ENCODE measurements around the gene CAPN15. TPM values are rescaled to one million over a fixed set of nuclear protein-coding genes. Genes with fewer than 3 reads are reported as not detected.
A peak's percentile ranks its signal among the peaks of the same experiment; 100 is the strongest.
"Not testable (repeated sequence)": the region's sequence is repeated elsewhere in the genome, so short reads cannot be mapped to it uniquely, and the experiment has no call there.

CAPN15 gene
- total RNA-seq, 2 experiments from 2014 or later: 64.7 to 69.7 TPM

GRCh38 chr16:595942-596735 lies 68.6 kb downstream of the CAPN15 start:
- Mint-ChIP-seq H3K27ac (no peak overlapping the region), H3K27me3 (no peaks in the 10 kb centered on the region), H3K36me3 (ENCODE audit: low read depth) (peaks cover 6% of the 10 kb centered on the region), H3K4me3 (no peak overlapping the region), H3K4me1 (peaks cover 14% of the 10 kb centered on the region), H3K9me3 (ENCODE audit: low read depth) (no peaks in the 10 kb centered on the region)
- CTCF ChIA-PET: no interaction called here
- ATAC-seq (no peak), DNase-seq (no peak)
- POLR2A ChIA-PET: no interaction called here
- intact Hi-C loops (cut with DNase I, micrococcal nuclease): no loop called here

GRCh38 chr16:596736-597060 lies 69.2 kb downstream of the CAPN15 start:
- peaks cover 12% of the 10 kb centered on the region for H3K4me1 Mint-ChIP-seq
- POLR2A ChIA-PET: no interaction called here
- CTCF ChIA-PET: no interaction called here

GRCh38 chr16:597655-598054 lies 70.1 kb downstream of the CAPN15 start:
- POLR2A ChIA-PET; ATAC-seq; H3K4me1 Mint-ChIP-seq; H3K27me3 Mint-ChIP-seq; H3K4me3 Mint-ChIP-seq; DNase-seq; H3K27ac Mint-ChIP-seq; H3K36me3 Mint-ChIP-seq (ENCODE audit: low read depth); H3K9me3 Mint-ChIP-seq (ENCODE audit: low read depth); intact Hi-C loops (cut with DNase I, micrococcal nuclease): not testable (repeated sequence)
- CTCF ChIA-PET: interaction anchor here (0.8 kb wide), 1 partner anchor 66 kb away, joined by 3 read pairs; no protein-coding TSS in a partner anchor

More at GRCh38 chr16:596736-597060, 69.2 kb downstream of the CAPN15 start:
- Mint-ChIP-seq H3K27ac (no peak overlapping the region), H3K36me3 (ENCODE audit: low read depth) (peaks cover 6% of the 10 kb centered on the region), H3K4me3 (no peak overlapping the region), H3K27me3 (no peaks in the 10 kb centered on the region), H3K9me3 (ENCODE audit: low read depth) (no peaks in the 10 kb centered on the region)
- intact Hi-C loops (cut with DNase I, micrococcal nuclease): no loop called here
- ATAC-seq (no peak), DNase-seq (no peak)

GRCh38 chr16:598823-599739 lies 71.6 kb downstream of the CAPN15 start:
- Mint-ChIP-seq H3K4me3 (no peak overlapping the region), H3K27ac (no peak overlapping the region), H3K4me1 (peaks cover 14% of the 10 kb centered on the region), H3K36me3 (ENCODE audit: low read depth) (peaks cover 6% of the 10 kb centered on the region), H3K9me3 (ENCODE audit: low read depth) (no peaks in the 10 kb centered on the region), H3K27me3 (no peaks in the 10 kb centered on the region)
- ChIA-PET POLR2A (interaction anchor here (0.6 kb wide), 1 partner anchor 27 kb away, joined by 5 read pairs; no protein-coding TSS in a partner anchor), CTCF (no interaction called here)
- DNase-seq (no peak), ATAC-seq (no peak)
- intact Hi-C loops (cut with DNase I, micrococcal nuclease): no loop called here

- intact Hi-C loops (cut with DNase I, micrococcal nuclease): no loop called here
- Mint-ChIP-seq H3K4me1 (peaks cover 13% of the 10 kb centered on the region), H3K27ac (peak overlapping the region; percentile 63), H3K27me3 (no peaks in the 10 kb centered on the region), H3K36me3 (ENCODE audit: low read depth) (peaks cover 9% of the 10 kb centered on the region), H3K4me3 (no peak overlapping the region), H3K9me3 (ENCODE audit: low read depth) (no peaks in the 10 kb centered on the region)
- ChIA-PET POLR2A (no interaction called here), CTCF (interaction anchor here (0.6 to 1.1 kb wide), 3 partner anchors 10 to 1099 kb away, joined by 3 read pairs; no protein-coding TSS in a partner anchor)
- DNase-seq: no peak
- ATAC-seq: peak; percentile 36
These were observed 73.3 kb downstream of the CAPN15 start for GRCh38 chr16:600781-601180.

- ATAC-seq (no peak), DNase-seq (no peak)
- H3K27ac Mint-ChIP-seq: no peak overlapping the region
- H3K4me3 Mint-ChIP-seq: no peak overlapping the region
- POLR2A ChIA-PET: no interaction called here
- intact Hi-C loops (cut with DNase I, micrococcal nuclease): no loop called here
- no peaks in the 10 kb centered on the region for H3K27me3 Mint-ChIP-seq
- no peaks in the 10 kb centered on the region for H3K9me3 Mint-ChIP-seq (ENCODE audit: low read depth)
- peaks cover 5% of the 10 kb centered on the region for H3K36me3 Mint-ChIP-seq (ENCODE audit: low read depth)
- peaks cover 21% of the 10 kb centered on the region for H3K4me1 Mint-ChIP-seq
- CTCF ChIA-PET: interaction anchor here (1.0 kb wide), 1 partner anchor 24 kb away, joined by 4 read pairs; no protein-coding TSS in a partner anchor
These were observed 76.4 kb downstream of the CAPN15 start for GRCh38 chr16:603933-604332.

Small RNA genes lying within 50 kb of the gene (microRNA-seq; reads per million reads assigned to microRNA genes)
- gene MIR3176 (ENCODE audit: borderline replicate concordance): 12.3 reads per million, percentile 35 among the genes with 10 or more reads in this experiment
- gene MIR5587 (ENCODE audit: borderline replicate concordance): not detected

Other genes with a start within 250 kb of the CAPN15 start
- not detected for gene ARHGDIG, start 247.1 kb upstream of the CAPN15 start, total RNA-seq
- gene PDIA2, start 244.5 kb upstream of the CAPN15 start, total RNA-seq: not detected
- 10 to 100 TPM; 20.0 to 23.8 TPM for gene AXIN1, start 175.0 kb upstream of the CAPN15 start, total RNA-seq
- 10 to 100 TPM; 90.2 to 94.4 TPM for gene MRPL28, start 157.2 kb upstream of the CAPN15 start, total RNA-seq
- 10 to 100 TPM; 22.9 to 40.8 TPM for gene PGAP6, start 145.7 kb upstream of the CAPN15 start, total RNA-seq
- gene NME4, start 130.5 kb upstream of the CAPN15 start, total RNA-seq: 10 to 100 TPM; 55.9 to 72.1 TPM
- 10 to 100 TPM; 11.5 to 13.0 TPM for gene DECR2, start 125.8 kb upstream of the CAPN15 start, total RNA-seq
- gene RAB11FIP3, start 102.1 kb upstream of the CAPN15 start, total RNA-seq: 10 to 100 TPM; 14.2 to 17.0 TPM
- not detected for gene PRR35, start 32.7 kb downstream of the CAPN15 start, total RNA-seq
- under 1 TPM; 0.19 to 0.87 TPM for gene NHLRC4, start 39.3 kb downstream of the CAPN15 start, total RNA-seq
- gene PIGQ, start 42.3 kb downstream of the CAPN15 start, total RNA-seq: 10 to 100 TPM; 24.2 to 24.7 TPM
- gene RAB40C, start 62.4 kb downstream of the CAPN15 start, total RNA-seq: 1 to 10 TPM; 8.9 to 9.6 TPM
- 1 to 10 TPM in 1 of 2 experiments, under 1 TPM in 1; 0.74 to 1.1 TPM for gene WFIKKN1, start 103.3 kb downstream of the CAPN15 start, total RNA-seq
- gene METTL26, start 108.6 kb downstream of the CAPN15 start, total RNA-seq: 100 to 1,000 TPM; 116 to 127 TPM
- 10 to 100 TPM; 28.5 to 44.0 TPM for gene MCRIP2, start 114.1 kb downstream of the CAPN15 start, total RNA-seq
- 10 to 100 TPM; 43.6 to 55.9 TPM for gene WDR90, start 121.7 kb downstream of the CAPN15 start, total RNA-seq
- gene RHOT2, start 140.4 kb downstream of the CAPN15 start, total RNA-seq: 100 to 1,000 TPM; 123 to 130 TPM
- gene RHBDL1, start 148.0 kb downstream of the CAPN15 start, total RNA-seq: under 1 TPM; 0.40 to 0.59 TPM
- gene STUB1, start 152.7 kb downstream of the CAPN15 start, total RNA-seq: 10 to 100 TPM; 61.1 to 67.0 TPM
- 10 to 100 TPM; 26.1 to 31.4 TPM for gene JMJD8, start 156.6 kb downstream of the CAPN15 start, total RNA-seq
- 10 to 100 TPM; 18.4 to 23.1 TPM for gene WDR24, start 162.7 kb downstream of the CAPN15 start, total RNA-seq
- 1 to 10 TPM; 6.1 to 6.8 TPM for gene FBXL16, start 178.1 kb downstream of the CAPN15 start, total RNA-seq
- gene METRN, start 187.4 kb downstream of the CAPN15 start, total RNA-seq: 10 to 100 TPM; 11.1 to 13.3 TPM
- gene ANTKMT, start 193.4 kb downstream of the CAPN15 start, total RNA-seq: 10 to 100 TPM; 13.3 to 27.0 TPM
- gene CCDC78, start 198.7 kb downstream of the CAPN15 start, total RNA-seq: 1 to 10 TPM; 1.8 to 2.4 TPM
- 10 to 100 TPM; 10.0 to 11.7 TPM for gene HAGHL, start 199.4 kb downstream of the CAPN15 start, total RNA-seq
- 10 to 100 TPM; 28.3 to 31.9 TPM for gene CIAO3, start 213.3 kb downstream of the CAPN15 start, total RNA-seq
- gene MSLN, start 233.0 kb downstream of the CAPN15 start, total RNA-seq: not detected